HG02885 (cell line): ENCODE results near the gene MYL4.
A peak's percentile ranks its signal among the peaks of the same experiment; 100 is the strongest.
"Not testable (repeated sequence)": the region's sequence is repeated elsewhere in the genome, so short reads cannot be mapped to it uniquely, and the experiment has no call there.

Source experiments
- ATAC-seq: cut with Tn5 transposase; IDR thresholded peaks from one replicate; pipeline ENCODE4 v1.9.1; 2021; ENCODE audit warnings: mild to moderate bottlenecking; ENCODE audit not compliant: unreplicated experiment, poor library complexity

The MYL4 gene

DNA sequence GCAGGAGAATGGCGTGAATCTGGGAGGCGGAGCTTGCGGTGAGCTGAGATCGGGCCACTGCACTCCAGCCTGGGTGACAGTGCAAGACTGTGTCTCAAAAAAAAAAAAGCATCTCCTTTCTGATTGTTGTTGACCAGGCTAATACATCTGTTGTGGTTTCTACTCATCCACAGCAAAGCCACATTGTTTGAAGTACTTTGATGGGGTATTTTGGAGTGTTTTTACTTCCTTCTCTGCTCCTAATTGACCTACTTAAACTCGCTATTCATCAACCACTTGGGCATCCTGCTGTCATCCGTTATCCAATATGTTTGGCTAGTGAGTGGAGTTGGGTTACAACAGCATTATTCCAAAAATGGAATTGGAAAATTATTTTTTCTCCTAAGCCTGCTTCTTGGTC lies 16.6 kb upstream of the MYL4 start:
- ATAC-seq, result no peak

DNA sequence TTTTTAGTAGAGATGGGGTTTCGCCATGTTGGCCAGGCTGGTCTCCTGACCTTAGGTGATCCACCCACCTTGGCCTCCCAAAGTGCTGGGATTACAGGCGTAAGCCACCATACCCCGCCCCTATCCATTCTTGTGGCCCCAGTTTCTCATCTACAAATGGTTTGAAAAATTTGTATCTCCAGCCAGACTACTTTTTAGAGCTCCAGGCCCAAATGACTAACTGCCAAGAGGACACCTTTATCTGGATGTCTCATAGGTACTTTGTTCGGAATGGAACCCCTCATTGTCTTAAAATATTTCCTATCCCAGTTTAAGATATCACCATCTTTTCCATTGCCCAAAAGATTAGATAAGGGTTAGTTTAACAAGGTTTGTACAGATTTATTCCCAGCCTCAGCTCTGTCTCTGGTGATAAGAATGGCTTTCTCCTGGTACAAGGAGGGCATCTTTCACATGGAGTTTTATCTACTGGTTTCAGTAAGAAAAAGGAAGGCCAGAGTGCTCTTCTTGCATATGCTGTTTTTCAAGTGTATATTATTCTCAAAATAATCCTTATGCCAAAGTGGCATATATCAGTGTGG lies 15.1 kb upstream of the MYL4 start:
- no peak for ATAC-seq

DNA sequence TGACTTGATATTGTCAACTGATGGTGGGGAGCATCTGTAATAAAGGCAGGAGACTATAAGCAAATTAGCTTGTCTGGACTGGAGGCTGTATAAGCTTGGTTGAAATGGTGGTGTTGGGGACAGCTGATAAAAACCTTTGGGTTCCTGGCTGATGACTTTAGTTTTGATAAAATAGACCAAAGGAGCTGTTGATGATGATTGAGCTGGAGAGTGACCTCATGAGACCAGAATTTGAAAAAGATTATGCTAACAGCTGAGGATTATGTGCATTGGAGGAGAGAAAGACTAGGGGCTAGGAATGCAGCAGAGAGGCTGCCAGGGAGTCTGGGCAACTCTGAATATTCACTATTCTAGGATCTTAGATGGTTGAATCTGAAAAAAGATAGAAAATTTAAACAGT lies 11.3 kb upstream of the MYL4 start:
- no peak for ATAC-seq

DNA sequence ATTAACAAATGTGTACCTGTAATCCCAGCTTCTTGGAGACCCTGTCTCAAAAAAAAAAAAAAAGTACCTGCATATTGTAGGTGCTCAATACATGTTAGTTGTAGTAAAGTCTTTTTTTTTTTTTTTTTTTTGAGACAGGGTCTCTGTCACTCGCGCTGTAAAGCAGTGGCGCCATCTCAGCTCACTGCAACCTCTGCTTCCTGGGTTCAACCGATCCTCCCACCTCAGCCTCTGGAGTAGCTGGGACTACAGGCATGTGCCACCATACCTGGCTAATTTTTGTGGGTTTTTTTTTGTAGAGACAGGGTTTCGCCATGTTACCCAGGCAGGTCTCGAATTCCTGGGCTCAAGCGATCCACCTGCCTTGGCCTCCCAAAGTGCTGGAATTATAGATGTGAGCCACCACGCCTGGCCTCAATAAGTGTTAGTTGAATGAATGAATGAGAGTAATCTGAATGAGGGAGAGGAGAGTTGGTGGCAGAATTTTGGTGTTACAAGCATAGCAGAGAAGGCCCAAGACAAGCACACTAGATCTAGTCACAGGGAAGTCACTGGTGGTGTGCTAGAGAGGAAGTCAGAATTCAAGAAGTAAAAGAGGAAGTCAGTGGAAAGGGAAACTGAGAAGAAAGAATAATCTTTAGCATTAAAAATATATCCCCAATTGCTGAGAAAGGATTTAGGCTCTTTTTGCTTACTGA lies 9.4 kb upstream of the MYL4 start:
- ATAC-seq, result no peak

DNA sequence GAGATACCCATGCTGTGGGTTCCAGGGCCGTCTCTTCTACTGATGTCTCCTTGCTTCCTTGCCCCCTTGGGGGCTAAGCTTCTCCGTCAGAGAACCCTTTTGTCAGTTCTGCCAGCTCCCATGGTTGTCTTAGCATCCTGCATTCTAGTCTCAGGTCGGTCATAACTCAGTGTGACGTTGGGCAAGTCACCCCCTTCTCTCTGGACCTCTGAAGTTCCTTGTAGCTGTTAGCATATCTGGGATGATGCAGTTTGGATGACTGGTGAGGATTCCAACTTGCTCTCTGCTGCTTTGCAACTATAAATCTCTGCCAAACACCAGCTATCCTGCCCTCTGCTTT lies 8.9 kb upstream of the MYL4 start:
- no peak for ATAC-seq

DNA sequence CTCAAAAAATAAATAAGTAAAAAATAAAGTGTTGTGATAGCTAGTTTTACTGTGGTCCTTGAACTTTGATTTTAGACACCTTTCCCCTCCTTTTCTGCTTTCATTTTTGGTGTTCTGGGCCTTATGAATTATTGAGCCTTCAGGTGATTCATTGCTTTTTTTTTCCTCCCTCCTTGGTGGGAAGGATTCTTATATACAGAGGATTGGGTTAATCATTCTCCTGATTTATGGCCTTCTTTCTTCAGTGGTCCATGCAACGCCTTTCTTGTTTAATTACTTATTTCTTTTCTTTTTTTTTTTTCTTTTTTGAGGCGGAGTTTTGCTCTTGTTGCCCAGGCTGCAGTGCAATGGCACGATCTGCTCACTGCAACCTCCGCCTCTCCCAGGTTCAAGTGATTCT lies 8.0 kb upstream of the MYL4 start:
- no peak for ATAC-seq

DNA sequence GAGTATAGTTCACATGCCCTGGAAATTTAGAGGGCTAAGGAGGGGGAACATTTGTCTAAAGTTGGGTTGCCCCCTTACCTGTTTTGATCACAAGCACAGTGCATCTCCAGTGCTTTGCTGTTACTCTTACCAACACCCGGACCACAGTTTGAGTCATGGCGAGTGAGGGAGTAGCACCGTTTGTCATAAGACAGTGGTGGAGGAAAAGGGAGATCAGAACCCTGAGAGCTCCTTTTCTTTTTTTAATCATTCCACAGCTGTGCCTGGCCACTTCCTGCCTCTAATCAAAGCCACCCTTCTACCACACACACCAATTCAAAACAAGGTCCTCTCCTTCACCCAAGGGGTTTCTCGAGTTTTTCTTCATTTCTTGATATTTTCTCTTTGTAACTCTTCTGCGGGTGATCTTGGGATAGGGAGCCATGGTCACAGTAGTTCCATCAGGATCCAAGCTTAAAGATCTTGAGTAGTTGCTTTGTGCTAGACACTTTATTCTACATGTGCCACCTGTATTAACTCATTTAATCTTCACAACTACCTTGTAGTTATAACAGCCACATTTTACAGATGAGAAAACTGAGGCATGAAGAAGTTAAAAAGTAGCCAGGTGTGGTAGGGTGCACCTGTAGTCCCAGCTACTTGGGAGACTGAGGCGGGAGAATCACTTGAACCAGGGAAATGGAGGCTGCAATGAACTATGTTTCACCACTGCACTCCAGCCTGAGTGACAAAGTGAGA lies 5.0 kb upstream of the MYL4 start:
- ATAC-seq, result no peak

DNA sequence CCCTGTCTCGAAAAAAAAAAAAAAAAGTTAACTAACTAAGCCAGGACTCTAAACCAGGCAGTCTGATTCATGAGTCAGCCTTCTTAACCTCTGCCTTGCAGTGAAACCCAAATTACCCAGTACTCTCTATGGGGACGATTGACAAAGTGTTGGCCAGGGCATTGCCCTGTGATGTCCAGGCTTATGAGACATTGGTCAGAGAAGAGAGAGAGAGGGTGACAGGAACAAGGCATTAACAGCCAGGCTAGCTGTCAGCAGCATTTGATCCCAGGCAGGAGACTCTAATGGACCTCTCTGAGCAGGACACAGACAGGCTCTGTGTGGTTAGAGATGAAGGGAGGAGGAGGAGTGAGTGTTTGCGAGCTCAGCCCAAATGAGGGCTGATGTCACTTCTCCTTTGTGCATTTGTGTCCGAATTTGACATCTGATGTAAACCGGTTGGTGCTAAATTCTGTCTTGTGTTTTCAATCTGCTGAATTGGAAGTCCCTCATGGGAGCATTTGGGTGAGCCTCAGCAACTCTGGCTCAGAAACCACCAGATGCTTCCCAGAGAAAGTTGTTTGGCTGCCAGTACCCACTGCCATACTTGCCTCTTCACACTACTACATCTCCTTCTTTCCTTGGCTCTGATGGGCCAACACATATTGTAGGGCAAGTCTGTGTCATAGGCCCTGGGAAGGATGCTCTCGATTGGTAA lies 4.3 kb upstream of the MYL4 start:
- peak; percentile 66 for ATAC-seq

DNA sequence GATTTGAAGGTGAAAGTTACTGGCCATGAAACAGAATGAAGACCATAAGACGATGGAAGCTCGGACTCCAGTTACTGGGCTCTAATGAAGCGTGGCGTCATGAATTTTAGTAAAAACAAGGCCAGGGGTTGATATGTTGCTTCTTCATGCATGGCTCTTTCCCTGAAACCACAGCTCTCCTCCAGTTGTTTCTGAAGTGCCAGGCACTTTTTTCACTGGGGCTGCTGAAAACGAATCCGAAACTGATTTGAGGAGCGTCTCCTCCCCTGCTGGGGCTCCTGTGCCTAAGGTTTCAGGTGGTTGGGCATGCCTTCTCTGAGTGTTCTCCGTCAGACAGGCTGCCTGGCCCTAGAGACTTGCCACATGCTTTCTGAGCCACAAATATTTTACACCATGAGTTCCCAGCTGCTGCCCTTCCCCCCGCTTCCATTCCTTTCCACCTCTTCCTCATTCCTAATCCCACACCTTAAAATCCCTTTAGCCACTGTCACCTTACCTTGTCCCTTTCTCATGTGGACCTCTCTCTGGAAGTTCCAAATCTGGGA lies 3.7 kb upstream of the MYL4 start:
- ATAC-seq, result peak; percentile 36

DNA sequence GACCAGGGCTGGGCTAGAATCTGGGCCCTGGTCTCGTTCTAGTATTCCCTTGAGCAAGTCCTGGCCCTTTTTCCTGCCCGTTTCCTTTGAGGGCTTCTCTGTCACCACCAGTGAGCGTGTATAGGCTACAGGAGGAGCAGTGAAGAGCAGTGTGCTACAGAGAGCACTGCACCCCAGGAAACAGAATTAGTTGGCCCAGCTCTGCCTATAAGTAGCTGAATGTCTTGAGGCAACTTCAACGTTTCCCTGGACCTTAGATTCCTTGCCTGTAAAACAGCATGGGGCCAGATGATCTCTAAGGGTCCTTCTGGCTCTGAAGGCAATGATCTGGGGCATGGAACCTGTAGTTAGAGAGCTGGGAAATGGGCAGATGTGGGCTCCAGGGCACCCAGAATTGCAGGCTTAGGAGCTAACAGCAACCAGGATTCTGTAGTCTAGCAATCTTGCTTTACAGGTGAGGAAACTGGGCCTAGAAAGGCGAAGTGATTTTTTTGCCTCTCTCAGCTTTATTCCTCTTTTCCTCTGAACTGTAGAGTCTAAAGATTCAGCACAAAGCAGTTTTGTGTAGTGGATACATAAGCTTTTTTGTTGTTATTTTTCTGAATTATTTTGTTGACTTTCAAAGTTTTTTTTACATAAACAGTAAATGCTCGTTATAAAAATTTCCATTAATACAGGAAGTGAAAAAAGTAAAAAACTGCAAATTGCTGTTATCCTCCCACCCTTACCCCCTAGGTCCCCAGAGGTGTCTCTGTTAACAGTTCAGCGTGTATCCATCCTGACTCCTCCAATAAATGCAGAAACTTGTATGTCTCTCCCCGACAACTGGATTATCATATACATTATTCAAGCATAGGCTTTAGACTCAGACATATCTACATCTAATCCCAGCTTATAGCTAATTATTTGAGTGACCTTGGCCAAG lies 1.7 kb upstream of the MYL4 start:
- ATAC-seq, result no peak

DNA sequence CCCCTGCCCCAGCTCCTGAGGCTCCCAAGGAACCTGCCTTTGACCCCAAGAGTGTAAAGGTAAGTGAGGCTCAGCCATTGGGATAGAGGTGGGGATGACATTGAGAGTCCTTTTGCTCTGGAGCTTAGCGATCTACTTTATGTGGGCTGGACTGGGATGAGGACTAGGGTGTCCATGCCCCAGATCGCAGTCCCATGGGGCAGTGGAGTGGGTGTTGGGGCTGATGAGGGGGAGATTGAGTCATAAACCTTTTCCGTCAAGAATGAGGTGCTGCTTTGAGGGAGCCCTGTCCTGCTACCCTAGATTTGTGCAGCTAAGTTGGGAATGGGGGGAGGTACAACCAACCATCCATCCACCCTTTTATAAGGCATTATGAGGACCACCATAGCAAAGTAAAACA lies 351 bp downstream of the MYL4 start:
- no peak for ATAC-seq

DNA sequence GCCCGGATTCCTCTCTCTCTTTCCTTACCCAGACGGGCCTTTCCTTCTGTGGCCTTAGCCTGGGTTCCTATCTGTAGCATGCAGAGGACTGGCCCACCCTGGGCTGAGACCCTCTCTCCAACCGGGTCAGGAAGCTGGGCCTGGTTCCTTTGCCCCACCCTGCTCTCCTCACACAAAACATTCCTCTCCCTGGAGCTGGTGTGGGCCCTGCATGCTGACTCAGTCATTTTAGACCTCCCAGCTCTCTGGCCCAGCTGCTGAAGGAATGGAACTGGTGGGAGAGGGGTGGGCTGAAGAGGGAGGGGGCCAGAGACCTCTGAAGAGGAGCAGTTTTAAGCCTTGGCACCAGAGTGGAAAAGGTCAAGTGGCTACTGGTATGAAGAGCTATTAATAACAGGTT lies 957 bp downstream of the MYL4 start:
- ATAC-seq, result no peak

DNA sequence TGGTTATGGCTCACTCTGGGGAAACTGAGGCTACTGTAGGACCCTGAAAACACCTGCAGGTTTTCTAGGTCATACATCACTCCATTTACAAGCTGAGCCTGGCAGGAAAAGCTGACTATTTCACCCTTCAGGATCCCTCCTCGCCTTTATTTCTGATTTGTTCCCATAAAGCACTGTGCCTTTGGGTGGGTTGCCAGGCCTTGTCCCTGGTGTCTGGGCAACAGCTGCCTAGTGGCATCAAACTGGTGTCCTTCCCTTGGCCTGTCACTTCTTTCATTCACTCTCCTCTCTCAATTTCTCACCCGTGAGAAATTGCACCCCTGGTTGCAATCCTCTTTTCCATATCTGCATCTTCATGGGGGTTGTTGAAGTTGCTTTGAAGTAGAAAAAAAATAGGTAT lies 1.6 kb downstream of the MYL4 start:
- ATAC-seq, result no peak

DNA sequence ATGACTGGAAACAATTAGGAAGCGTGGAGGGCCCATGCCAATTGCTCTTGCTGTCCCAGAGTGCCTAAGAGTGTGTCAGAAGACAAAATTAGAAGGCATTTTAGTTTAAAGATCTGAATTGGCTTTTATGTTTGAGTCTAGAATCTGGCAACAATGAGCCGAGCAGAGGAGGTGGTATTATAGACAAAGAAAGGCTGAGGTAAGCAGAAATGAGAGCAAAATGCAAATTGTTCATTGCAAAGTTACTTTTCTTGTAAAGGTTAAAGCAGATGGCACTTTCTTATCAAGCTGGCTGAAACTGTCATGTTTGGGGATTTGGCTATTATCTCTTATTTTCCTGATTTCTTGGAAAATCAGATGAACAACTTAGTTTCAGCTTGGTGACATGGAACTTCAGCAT lies 3.3 kb downstream of the MYL4 start:
- ATAC-seq, result no peak

DNA sequence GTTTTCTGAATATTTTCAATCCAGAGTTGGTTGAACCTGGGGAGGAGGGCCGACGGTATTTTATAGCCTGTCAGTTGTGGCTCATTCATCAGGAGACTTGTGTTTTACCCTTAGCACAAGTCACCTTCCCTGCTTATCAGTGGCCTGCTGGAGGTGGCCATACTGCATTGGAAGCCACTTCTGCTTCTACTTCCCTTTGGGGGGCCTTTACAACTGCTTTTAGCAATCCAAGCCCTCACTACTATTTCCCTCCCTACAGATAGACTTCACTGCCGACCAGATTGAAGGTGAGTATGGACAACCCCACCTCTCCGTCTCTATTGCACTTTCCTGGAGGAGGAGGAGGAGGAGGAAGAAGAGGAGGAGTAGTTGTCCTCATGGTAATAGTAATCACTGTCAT lies 4.4 kb downstream of the MYL4 start:
- ATAC-seq, result no peak

DNA sequence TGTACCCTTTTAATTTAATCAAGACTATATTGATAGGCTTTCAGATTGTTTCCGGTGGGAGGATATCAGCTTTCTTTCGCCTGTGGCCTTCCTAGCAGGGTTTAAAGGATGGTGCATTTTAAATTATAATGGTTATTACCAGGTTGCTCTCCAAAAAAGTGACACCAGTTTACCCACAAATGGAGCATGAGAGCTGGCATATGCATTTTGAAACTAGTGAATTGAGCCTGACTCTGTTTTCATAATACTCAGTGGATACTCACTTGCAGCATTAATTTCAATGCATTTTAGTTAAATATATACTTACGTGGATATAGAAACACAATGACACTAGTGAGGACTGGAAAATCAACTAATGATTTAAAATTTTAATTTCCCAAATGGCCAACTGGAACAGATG lies 5.8 kb downstream of the MYL4 start:
- no peak for ATAC-seq

DNA sequence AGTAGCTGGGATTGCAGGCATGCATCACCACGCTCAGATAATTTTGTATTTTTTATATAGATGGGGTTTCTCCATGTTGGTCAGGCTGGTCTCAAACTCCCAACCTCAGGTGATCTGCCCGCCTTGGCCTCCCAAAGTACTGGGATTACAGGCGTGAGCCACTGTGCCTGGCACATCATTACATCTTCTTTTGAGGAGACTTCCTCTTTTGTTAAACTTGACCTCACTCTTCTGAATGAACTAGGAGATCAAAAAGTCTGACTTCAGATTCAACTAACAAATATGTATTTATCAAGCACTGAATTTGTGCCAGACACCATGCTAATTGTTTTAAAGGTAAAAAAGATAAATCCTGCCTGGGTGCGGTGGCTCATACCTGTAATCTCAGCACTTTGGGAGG lies 7.7 kb downstream of the MYL4 start:
- not testable (repeated sequence) for ATAC-seq

DNA sequence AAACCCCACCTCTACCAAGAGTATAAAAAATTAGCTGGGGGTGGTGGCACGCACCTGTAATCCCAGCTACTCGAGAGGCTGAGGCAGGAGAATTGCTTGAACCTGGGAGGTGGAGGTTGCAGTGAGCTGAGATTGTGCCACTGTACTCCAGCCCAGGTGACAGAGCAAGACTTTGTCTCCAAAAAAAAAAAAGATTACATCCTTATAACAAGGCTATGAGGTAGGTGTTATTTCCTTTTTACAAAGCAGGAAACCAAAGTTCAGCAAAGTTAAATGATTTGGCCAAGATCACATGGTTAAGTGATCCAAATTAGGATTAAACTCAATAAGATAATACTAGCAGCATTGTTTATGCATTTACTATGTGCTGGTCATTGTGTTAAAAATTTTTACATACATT lies 8.1 kb downstream of the MYL4 start:
- ATAC-seq, result not testable (repeated sequence)

DNA sequence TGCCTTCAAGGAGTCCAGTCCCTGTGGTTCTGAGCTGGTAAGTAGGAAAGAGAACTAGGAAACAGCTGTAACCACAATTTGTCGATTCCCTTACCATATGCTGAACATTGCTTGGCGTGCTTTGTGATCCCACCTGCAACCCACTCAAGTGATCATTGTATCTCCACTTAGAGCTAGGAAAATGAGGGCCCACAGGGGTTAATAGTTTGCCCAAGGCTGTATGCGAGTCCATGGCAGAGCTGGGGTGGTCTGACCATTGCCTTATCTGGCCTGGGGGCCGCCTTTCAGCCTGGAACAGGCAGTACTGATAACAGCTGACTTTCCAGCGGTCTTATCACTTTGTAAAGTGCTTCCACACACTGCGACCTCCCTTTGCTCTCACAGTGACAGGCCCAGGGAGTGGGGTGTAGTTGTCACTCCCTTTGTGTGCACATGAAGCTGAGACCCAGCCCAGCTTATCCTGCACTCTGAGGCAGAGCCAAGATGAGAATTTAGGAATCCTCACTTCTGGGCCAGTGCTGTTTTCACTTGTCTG lies 9.8 kb downstream of the MYL4 start:
- no peak for ATAC-seq
